ENCODE data around the gene ANKS1A.
A peak's percentile ranks its signal among the peaks of the same experiment; 100 is the strongest.
"Not testable (repeated sequence)": the region's sequence is repeated elsewhere in the genome, so short reads cannot be mapped to it uniquely, and the experiment has no call there.

The ANKS1A gene

DNA sequence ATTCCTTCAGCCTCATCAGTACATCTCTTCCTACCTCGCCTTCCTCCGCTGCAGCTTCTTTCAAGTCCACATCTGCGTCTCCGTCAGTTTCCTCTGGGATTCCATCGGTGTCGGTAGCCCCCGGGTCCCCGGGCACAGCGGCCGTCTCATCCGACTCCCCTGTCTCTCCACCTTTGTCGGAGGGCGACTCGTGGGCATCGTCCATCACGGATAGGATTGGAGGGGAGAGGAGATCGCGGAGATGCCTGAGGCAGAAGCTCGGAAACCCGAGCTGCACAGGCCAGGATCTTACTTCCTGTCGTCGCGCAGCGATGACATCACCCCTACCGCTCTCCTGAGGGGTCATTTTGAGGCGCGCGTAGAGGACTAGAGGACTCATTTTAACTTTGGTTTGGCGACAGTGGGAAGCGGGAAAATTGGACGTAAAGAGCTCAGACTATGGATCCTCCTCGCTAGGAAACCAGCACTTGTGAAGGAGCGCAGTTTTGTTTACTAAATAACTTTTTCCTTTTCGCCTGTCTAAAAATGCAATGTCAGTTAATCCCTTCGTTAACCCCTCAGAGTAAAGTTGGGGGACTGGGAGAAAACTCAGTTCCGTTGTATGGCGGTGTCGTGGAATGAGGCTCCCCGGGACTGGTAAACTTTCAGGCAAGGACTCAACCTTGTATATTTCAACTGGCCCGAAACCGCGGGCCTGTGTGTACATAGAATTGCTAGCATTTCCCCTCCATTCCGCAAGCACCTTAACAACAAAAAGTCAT, 1.1 kb upstream of the ANKS1A start, which contains the start of gene TAF11:
Gene TAF11, minus strand, starts transcription at position 290 of the 761 bp plus-strand sequence. Its CDS starts 85 bp downstream, at position 205.
- DNase-seq: peak; percentile 80

- DNase-seq: no peak
Observed at GRCh38 chr6:34888514-34888856, 570 bp upstream of the ANKS1A start.

DNA sequence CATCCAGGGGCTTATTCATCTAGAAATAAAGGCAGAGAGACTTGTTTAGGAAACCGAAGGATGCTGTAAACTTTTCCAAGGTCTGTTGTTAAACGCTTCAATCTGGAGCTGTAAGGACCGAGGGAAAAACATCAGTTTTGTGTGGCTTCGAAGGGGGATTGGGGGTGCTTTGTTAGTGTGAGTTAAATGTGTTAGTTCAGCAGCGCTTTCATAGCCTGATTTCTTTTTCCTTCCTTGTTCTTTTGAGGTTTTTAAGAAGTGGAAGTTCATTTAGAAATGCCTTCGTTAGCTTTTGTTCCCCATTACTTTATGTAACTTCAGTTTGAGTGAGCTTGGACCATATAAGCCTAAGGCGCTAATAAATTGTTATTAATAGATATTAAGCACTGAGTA, 1.5 kb downstream of the ANKS1A start:
- DNase-seq: no peak

GRCh38 chr6:34891296-34891695, 2.2 kb downstream of the ANKS1A start:
- DNase-seq: no peak

DNA sequence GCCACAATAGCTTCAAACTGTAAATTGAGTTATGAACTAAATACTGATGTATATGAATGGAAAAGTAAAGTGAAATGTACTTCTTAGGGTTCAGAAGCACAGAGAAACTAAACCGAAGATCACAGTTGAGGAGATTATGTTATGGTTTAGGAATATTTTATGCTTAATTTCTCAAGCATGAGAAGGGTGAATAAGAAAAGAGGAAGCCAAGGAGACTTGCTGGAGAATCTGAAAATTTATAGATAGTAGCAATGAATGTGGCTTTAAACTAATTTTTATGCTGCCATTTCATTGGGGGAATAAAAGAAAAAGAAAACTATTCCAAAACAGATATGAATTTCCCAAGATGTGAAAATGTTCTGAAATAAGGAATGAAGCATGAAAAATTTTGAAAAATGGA, 5.6 kb downstream of the ANKS1A start:
- no peak for DNase-seq

DNA sequence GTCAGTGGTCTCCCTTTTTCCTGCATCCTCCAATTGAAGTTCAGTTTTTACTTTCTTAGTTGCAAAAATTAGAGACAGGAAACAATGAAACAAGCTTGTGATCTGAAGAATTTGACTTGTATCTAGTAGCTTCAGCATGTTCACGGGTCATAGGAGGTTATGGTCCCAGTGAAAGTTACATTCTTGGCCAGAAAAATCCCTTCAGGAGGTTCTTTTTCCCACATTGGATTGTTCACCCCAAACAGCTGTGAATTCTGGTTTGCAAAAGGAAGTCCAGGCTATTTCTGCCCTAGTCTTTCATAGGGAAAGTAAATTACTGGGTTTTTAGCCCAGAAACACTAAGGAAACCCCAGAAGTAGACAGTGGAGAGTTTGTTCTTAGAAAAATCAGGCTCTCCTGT, 8.1 kb downstream of the ANKS1A start:
- no peak for DNase-seq

DNA sequence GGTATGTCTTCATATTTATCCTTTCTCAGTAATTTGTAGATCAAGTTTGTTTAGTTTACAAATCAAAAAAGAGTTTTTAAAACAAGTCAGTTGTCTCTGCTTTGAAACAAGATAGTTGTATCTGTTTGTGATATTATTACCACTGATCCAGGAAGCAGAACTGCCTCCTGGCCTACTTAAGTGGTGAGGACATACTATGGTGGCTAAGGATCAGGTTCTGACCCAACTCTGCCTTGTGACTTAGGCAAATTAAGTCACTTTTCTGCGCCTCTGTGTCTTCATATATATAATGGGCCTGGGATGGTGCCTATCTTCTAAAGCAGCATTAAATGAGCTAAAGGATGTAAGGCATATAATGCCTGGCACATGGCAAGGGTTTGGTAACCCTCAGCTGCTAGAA, 8.7 kb downstream of the ANKS1A start:
- DNase-seq: no peak

- DNase-seq: not testable (repeated sequence)
Observed at GRCh38 chr6:34899748-34900147, 10.7 kb downstream of the ANKS1A start.

DNA sequence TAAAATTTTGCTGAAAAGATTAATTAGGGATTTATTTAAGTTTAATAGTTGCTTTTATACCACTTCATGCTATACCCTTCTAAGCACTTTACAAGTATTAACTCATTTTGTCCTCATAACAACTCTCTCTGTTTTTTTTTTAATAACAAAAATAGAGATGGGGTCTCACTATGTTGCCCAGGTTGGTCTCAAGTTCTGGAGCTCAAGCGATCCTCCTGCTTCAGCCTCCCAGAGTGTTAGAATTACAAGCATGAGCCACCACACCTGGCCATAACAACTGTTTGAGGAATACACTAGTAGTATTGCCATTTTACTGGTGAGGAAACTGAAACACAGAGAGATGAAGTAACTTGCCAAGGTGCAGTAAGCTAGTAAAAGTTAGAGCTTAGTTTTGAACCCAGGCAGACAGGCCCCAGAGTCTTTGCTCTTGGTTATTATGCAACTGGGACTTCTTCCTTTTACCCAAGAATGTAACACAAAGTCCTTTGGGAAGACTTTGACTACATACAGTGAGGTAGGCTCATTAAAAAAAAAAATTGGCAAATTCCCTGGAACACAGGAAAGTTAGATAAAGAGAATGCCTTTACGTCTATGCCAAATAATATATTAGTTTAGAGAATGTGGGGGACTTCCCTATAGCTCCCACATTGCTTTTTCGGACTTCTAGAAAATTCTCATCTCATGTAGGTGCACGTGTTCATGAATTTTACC, 11.4 kb downstream of the ANKS1A start:
- DNase-seq: no peak

- DNase-seq: no peak
Observed at GRCh38 chr6:34901930-34902329, 12.9 kb downstream of the ANKS1A start.

DNA sequence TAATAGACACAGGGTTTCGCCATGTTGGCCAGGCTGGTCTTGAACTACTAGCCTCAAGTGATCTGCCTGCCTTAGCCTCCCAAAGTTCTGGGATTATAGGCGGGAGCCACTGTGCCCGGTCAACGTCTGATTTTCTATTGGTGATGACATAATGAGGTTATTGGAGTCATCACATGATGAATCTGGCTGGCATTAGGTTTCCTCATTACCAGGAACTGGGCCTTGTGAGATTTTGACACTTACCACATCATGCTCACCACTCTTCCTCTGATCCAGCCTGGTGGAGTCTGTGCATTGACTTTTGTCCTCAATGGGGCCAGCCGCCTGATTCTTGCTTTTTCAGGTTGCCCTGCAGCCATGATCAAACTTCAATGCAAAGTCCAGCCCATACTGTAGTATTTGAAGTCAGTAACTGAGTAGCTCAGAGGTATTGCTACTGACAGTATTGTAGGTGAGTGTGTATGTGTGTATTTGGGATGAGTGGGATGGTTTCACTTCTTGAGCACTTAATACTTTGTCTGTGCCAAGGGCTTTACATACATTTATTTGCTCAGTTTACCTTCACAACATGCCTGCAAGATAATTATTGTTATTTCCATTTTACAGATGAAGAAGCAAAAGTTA, 16.0 kb downstream of the ANKS1A start:
- DNase-seq: no peak

- DNase-seq: no peak
Observed at GRCh38 chr6:34906826-34907225, 17.8 kb downstream of the ANKS1A start.

GRCh38 chr6:34908194-34908593, 19.1 kb downstream of the ANKS1A start:
- no peak for DNase-seq

DNA sequence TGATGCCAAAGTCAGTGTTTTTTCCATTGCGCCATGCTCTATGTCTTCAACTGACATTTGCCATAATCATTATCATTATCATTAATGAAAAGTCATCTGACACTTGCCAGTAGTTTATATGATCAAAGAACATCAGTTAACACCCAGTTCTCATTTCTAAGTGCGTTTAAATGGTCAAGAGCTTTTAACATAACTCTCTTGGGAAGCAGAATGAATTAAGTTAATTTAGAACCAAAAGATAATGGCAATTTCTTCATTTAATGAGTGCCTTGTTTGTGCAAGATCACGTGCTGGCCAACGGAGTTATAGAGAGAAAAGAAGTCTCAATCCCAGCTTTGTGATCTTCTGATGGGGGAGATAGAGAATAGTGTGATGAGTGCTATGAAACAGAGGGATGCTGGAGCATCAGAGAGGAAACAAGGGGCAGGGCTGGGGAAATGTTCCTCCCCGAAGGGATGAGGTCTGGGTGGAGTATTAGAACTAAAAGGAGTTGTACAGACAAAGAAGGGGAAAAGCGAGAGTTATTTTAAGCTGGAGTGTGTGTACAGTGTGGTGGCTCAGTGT, 20.3 kb downstream of the ANKS1A start:
- no peak for DNase-seq

DNA sequence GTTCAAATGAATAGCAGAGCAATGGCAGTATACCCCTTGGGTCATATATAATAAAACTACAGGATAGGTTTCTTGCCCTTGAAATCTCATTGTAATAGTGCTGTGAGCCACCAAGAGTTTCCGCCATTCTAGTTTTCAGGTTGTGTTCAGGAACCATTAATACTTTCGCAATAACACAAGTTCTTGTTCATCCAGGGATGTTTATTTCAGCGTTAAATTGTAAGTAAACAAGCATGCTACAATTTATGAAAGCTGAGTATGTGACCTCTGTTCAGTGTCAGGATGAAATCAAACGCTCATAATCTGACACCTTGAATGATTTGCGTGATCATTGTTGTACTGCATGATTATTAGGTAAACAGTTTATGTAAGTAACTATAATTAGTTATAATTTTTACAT, 22.8 kb downstream of the ANKS1A start:
- no peak for DNase-seq

DNA sequence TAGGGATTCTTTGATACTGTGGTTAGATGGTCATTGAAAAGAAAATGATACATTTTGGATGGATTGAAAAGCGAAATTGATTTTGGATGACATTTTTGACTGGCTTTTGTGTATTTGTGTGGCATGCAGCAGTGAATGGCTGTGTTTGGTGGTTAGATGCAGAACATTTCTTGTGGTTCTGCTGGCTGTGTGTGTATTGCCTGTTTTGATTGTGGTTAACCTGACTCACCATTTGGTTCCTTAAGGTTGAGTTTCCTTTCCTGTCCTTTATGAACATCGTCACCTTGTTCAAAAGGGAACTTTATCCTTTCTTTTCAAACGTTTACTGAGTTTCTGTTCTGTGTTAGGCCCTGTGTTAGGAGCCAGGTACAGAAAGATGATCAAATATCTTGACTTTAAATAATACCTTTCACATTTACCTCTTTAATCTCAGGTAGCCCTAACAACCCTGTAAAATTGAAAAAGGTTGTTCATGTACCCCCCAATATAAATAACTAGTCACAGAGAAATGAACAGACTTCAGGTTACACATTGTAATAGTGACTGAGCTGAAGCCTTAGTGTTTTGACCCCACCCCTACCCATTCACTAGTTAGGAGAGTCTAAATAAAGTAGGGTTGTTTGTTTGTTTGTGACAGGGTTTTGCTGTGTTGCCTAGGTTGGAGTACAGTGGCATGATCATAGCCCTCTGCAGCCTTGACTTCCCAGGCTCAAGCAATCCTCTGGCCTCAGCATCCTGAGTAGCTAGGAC, 23.8 kb downstream of the ANKS1A start:
- DNase-seq: no peak

- no peak for DNase-seq
Observed at GRCh38 chr6:34914358-34914757, 25.3 kb downstream of the ANKS1A start.

GRCh38 chr6:34916348-34916967, 27.4 kb downstream of the ANKS1A start:
- DNase-seq: no peak

GRCh38 chr6:34917626-34918285, 28.7 kb downstream of the ANKS1A start:
- no peak for DNase-seq

DNA sequence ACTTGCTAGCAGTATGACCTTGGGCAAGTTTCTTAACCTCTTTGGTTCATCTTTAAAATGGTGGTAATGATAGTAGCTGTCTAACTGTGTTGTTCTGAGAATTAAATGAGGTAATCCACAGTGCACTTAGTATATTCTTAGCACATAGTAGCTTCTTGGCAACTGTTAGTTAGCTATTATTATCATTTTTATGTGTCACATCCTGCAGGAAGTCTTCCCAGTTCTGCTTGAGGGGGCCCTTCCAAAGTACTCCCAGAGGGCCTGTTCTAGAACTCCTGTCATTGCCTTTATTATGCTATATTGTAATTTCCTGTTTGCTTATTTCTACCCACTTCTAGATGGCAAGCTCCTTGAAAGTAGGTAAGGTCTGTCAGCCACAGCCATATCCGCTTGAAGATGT, 30.6 kb downstream of the ANKS1A start:
- DNase-seq: no peak

- no peak for DNase-seq
Observed at GRCh38 chr6:34920097-34920496, 31.0 kb downstream of the ANKS1A start.

DNA sequence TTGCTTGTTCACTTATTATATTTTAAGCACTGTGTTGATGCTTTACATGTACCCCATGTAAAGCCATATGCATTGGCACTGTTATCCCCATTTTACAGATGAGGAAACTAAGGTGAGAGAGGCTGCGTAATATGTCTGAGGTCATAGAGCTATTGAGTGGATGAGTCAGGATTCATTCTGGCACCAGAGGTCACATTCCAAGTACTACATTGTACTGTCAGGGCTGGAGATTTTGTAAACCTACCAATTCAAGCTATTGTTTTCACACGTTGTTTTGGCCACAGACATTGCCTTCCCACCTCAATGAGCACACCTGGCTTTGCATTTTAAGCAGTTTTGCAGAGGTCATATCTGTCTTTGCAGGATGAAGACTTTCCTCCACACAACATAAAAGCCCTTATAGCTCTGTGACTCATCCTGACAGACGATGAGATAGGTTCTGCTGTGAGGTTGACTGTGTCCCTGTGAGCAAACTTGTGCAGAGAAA, 33.2 kb downstream of the ANKS1A start:
- DNase-seq: no peak

Measured in effector CD8-positive, alpha-beta T cell (primary cell).